ENCODE measurements around the gene KCNG2.

DNA sequence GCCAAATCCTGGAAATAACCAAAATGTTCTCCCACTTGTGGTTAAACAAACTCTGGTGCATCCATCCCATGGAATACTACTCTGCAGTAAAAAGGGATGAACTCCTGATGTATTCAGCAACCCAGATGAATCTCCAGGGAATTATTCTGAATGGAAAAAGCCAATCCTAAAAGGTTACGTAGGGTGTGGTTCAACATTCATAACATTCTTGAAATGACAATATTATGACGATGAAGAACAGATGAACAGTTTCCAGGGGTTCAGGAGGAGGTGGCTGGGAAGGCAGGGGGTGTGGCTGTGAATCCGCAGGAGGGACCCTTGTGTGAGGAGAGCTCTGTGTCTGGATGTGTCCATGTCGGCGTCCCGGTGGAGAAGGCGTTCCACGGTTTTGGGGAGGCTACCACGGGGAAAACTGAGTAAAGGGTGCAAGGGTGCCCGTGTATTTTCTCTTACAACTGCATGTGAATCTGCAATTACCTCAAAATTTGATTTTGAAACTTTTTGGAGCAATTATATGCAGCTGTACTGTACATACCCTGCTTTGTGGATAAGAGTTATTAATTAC, 47.3 kb downstream of the KCNG2 start:
- TF ChIP-seq, protein P1, sequence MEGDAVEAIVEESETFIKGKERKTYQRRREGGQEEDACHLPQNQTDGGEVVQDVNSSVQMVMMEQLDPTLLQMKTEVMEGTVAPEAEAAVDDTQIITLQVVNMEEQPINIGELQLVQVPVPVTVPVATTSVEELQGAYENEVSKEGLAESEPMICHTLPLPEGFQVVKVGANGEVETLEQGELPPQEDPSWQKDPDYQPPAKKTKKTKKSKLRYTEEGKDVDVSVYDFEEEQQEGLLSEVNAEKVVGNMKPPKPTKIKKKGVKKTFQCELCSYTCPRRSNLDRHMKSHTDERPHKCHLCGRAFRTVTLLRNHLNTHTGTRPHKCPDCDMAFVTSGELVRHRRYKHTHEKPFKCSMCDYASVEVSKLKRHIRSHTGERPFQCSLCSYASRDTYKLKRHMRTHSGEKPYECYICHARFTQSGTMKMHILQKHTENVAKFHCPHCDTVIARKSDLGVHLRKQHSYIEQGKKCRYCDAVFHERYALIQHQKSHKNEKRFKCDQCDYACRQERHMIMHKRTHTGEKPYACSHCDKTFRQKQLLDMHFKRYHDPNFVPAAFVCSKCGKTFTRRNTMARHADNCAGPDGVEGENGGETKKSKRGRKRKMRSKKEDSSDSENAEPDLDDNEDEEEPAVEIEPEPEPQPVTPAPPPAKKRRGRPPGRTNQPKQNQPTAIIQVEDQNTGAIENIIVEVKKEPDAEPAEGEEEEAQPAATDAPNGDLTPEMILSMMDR (IDR thresholded peaks at IDR 0.05): no peak
- no peak for TF ChIP-seq EP300 (IDR thresholded peaks at IDR 0.05)
- TF ChIP-seq POLR2A (IDR thresholded peaks at IDR 0.05): no peak

All from tibial nerve (tissue), 4 donors.